GM10248 (cell line): Measurements from ENCODE around the gene KRTAP27-1.

Experiments
- CTCF ChIA-PET: fragments of 300-600 bp; sonication (Branson Sonifier 250); formaldehyde crosslinking; extraction: SDS; loops from one replicate; lab custom pipeline; 2021; ENCODE audit warnings: antibody characterized with exemption; lab: Yijun Ruan, JAX
- POLR2A ChIA-PET: fragments of 350-650 bp; sonication (Branson Sonifier 250); formaldehyde crosslinking; extraction: SDS; loops from one replicate; lab custom pipeline; 2020; ENCODE audit warnings: antibody characterized with exemption; lab: Yijun Ruan, JAX
- DNase-seq: peaks from one replicate; pipeline ENCODE4 v3.0.0; 2012; ENCODE audit errors: extremely low spot score
- CTCF ChIP-seq: IDR thresholded peaks from 2 replicates; pipeline ENCODE4 v1.5.1; 2012; ENCODE audit warnings: mild to moderate bottlenecking, low read depth; ENCODE audit errors: extremely low read depth, missing control alignments, control extremely low read depth

Gene KRTAP27-1

GRCh38 chr21:30336596-30336995 lies 898 bp downstream of the KRTAP27-1 start:
- CTCF ChIA-PET = no interaction called here
- no peak for DNase-seq
- no peak for TF ChIP-seq CTCF
- POLR2A ChIA-PET = no interaction called here

- POLR2A ChIA-PET = no interaction called here
- TF ChIP-seq CTCF = no peak
- CTCF ChIA-PET = interaction anchor here (1.2 kb wide), 1 partner anchor 15 kb away, joined by 3 read pairs; the partner anchor contains the start of gene KRTAP23-1
- DNase-seq = no peak
These were observed 3.8 kb downstream of the KRTAP27-1 start for GRCh38 chr21:30333736-30334135.

GRCh38 chr21:30332681-30333080 lies 4.8 kb downstream of the KRTAP27-1 start:
- TF ChIP-seq CTCF = no peak
- POLR2A ChIA-PET = no interaction called here
- CTCF ChIA-PET = no interaction called here

GRCh38 chr21:30329203-30329875 lies 8.2 kb downstream of the KRTAP27-1 start:
- no peak for TF ChIP-seq CTCF
- ChIA-PET POLR2A (no interaction called here), CTCF (no interaction called here)
- no peak for DNase-seq

More at GRCh38 chr21:30332681-30333080, 4.8 kb downstream of the KRTAP27-1 start:
- DNase-seq = no peak

- CTCF ChIA-PET = no interaction called here
- POLR2A ChIA-PET = no interaction called here
- no peak for TF ChIP-seq CTCF
- DNase-seq = no peak
These were observed 11.1 kb downstream of the KRTAP27-1 start for GRCh38 chr21:30326390-30326789.

- DNase-seq = no peak
- TF ChIP-seq CTCF = no peak
- ChIA-PET CTCF (no interaction called here), POLR2A (no interaction called here)
These were observed 17.3 kb downstream of the KRTAP27-1 start, which contains the start of gene KRTAP26-1 for GRCh38 chr21:30320215-30320614. KRTAP26-1 (minus strand) TSS chr21:30320315; CDS start chr21:30320035, 280 bp downstream.

- POLR2A ChIA-PET = no interaction called here
- no peak for DNase-seq
- CTCF ChIA-PET = no interaction called here
- no peak for TF ChIP-seq CTCF
These were observed 21.8 kb downstream of the KRTAP27-1 start for GRCh38 chr21:30315701-30316100.
